DND-41 (cell line): ENCODE results near the gene USP7.

ENCODE experiments used
- ATAC-seq: fragments of 200-7000 bp; cut with Tn5 transposase; 3 replicates; pipeline ENCODE4 v1.9.1; 2021; ENCODE audit warnings: low read depth; ENCODE audit not compliant: insufficient read depth
- DNase-seq: peaks from one replicate; pipeline ENCODE4 v3.0.0-alpha.2; 2020
- H2AFZ ChIP-seq: 2 replicates; pipeline ENCODE4 v1.6.0; 2012; ENCODE audit warnings: low read depth, low read length
- H3K27ac ChIP-seq: 2 replicates; pipeline ENCODE4 v1.5.1; 2012; ENCODE audit warnings: low read length, inconsistent platforms
- H3K27me3 ChIP-seq: fragments of 200-600 bp; sonication (generic); 2 replicates; pipeline ENCODE4 v1.6.0; 2012; ENCODE audit warnings: low read length, mild to moderate bottlenecking, inconsistent platforms; ENCODE audit not compliant: insufficient read depth, poor library complexity
- H3K36me3 ChIP-seq: 2 replicates; pipeline ENCODE4 v1.5.1; 2012; ENCODE audit warnings: low read length, inconsistent platforms; ENCODE audit not compliant: insufficient read depth
- H3K4me1 ChIP-seq: 2 replicates; pipeline ENCODE4 v1.5.1; 2012; ENCODE audit warnings: mild to moderate bottlenecking, low read length; ENCODE audit not compliant: insufficient read depth
- H3K4me2 ChIP-seq: 2 replicates; pipeline ENCODE4 v1.6.0; 2012; ENCODE audit warnings: mild to moderate bottlenecking, moderate library complexity, low read length, inconsistent platforms; ENCODE audit not compliant: insufficient read depth
- H3K4me3 ChIP-seq, 2 experiments: fragments of 200-600 bp in 1 of 2; shearing (Covaris generic) in 1 of 2; 2 replicates each; pipeline ENCODE4 v1.5.1; 2012 to 2016; ENCODE audit warnings: inconsistent platforms in 2 of 2, low read length in 2 of 2, mild to moderate bottlenecking in 2 of 2, low read depth in 1 of 2, moderate library complexity in 1 of 2
- H3K79me2 ChIP-seq: 2 replicates; pipeline ENCODE4 v1.6.0; 2012; ENCODE audit warnings: low read length, inconsistent platforms; ENCODE audit not compliant: insufficient read depth
- H3K9ac ChIP-seq: 2 replicates; pipeline ENCODE4 v1.6.0; 2012; ENCODE audit warnings: low read depth, mild to moderate bottlenecking, inconsistent platforms, low read length, moderate library complexity
- H3K9me3 ChIP-seq: 2 replicates; pipeline ENCODE4 v1.5.1; 2012; ENCODE audit warnings: low read length, moderate library complexity, mild to moderate bottlenecking, inconsistent platforms; ENCODE audit not compliant: insufficient read depth, severe bottlenecking
- H4K20me1 ChIP-seq: 2 replicates; pipeline ENCODE4 v1.6.0; 2012; ENCODE audit warnings: low read length; ENCODE audit not compliant: insufficient read depth
- EZH2 ChIP-seq: IDR thresholded peaks from 3 replicates; pipeline ENCODE4 v1.6.1; 2012; ENCODE audit warnings: borderline replicate concordance, low read depth, mild to moderate bottlenecking, moderate library complexity, low read length, inconsistent platforms; ENCODE audit not compliant: severe bottlenecking
- TF ChIP-seq, protein P1 (sequence below): IDR thresholded peaks from 2 replicates; pipeline ENCODE4 v1.5.1; 2012; ENCODE audit warnings: borderline replicate concordance, low read length, moderate library complexity, mild to moderate bottlenecking; ENCODE audit not compliant: poor library complexity, severe bottlenecking; ENCODE audit errors: extremely low read depth

USP7 gene

DNA sequence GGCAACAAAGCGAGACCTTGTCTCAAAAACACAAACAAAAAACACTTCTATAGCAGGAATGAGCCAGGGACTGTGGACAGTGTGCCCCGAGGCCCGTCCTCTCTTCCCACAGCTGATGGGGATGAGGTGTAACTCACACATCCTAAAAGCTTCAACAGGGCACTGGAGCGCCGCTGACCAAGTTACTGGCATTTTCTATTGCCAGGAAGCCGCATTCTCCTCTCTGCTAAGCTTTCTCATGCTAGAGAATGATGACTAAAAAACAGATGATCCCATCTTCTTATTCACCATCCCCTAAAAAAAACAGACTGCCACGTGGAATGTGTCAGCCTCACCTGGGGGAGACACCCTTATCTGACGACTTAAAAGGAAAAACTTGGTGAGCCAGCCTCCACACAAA lies 111.2 kb downstream of the USP7 start:
- peaks cover 95% of the 10 kb centered on the region for H3K36me3 ChIP-seq
- no peak overlapping the region for H2AFZ ChIP-seq
- H3K4me2 ChIP-seq, result no peak overlapping the region
- H3K9ac ChIP-seq, result no peak overlapping the region
- peaks cover 6% of the 10 kb centered on the region; the same call in 1 of the 2 replicates for H3K4me1 ChIP-seq
- ATAC-seq (no peak), DNase-seq (no peak)
- H3K9me3 ChIP-seq, result no peaks in the 10 kb centered on the region
- TF ChIP-seq EZH2, result no peak
- TF ChIP-seq, protein P1, sequence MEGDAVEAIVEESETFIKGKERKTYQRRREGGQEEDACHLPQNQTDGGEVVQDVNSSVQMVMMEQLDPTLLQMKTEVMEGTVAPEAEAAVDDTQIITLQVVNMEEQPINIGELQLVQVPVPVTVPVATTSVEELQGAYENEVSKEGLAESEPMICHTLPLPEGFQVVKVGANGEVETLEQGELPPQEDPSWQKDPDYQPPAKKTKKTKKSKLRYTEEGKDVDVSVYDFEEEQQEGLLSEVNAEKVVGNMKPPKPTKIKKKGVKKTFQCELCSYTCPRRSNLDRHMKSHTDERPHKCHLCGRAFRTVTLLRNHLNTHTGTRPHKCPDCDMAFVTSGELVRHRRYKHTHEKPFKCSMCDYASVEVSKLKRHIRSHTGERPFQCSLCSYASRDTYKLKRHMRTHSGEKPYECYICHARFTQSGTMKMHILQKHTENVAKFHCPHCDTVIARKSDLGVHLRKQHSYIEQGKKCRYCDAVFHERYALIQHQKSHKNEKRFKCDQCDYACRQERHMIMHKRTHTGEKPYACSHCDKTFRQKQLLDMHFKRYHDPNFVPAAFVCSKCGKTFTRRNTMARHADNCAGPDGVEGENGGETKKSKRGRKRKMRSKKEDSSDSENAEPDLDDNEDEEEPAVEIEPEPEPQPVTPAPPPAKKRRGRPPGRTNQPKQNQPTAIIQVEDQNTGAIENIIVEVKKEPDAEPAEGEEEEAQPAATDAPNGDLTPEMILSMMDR, result no peak
- peaks cover 87% of the 10 kb centered on the region for H3K79me2 ChIP-seq
- no peaks in the 10 kb centered on the region for H3K27me3 ChIP-seq
- H3K4me3 ChIP-seq, result no peak overlapping the region
- H3K27ac ChIP-seq, result peak overlapping the region; percentile 28; the same call in 1 of the 2 replicates
- peaks cover 81% of the 10 kb centered on the region for H4K20me1 ChIP-seq

DNA sequence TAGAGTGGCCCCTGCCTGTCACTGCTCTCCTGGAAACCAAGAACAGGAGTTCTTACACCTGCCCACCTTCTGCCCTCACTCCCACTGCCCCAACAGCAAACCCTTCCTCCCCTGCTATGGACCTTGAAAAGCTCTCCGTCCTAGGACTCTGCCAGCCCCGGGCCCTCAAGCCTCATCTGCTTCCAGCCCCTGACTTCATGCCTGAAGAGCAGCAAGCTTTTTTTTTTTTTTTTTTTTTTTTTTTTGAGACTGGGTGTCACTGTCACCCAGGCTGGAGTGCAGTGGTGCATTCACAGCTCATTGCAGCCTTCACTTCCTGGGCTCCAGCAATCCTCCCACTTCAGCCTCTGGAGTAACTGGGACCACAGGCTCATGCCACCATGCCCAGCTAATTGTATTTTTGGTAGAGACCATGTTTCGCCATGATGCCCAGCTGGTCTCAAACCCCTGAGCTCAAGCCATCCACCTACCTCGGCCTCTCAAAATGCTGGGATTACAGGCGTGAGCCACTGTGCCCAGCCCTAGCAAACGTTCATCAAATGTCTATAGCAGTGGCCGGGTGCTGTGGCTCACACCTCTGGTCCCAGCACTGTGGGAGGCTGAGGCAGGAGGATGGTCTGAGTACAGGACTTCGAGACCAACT lies 111.8 kb downstream of the USP7 start:
- TF ChIP-seq, protein P1, result no peak
- no peak for TF ChIP-seq EZH2
- peak overlapping the region; percentile 28 for H3K27ac ChIP-seq
- no peaks in the 10 kb centered on the region for H3K9me3 ChIP-seq
- no peak overlapping the region for H3K9ac ChIP-seq
- no peak overlapping the region for H2AFZ ChIP-seq
- peaks cover 88% of the 10 kb centered on the region for H3K79me2 ChIP-seq
- H3K27me3 ChIP-seq, result no peaks in the 10 kb centered on the region
- DNase-seq (peak; percentile 42), ATAC-seq (peak; percentile 3; the same call in 1 of the 3 replicates)
- peaks cover 99% of the 10 kb centered on the region for H3K36me3 ChIP-seq
- H3K4me2 ChIP-seq, result no peak overlapping the region
- H4K20me1 ChIP-seq, result peaks cover 86% of the 10 kb centered on the region
- no peak overlapping the region for H3K4me3 ChIP-seq
- H3K4me1 ChIP-seq, result peaks cover 6% of the 10 kb centered on the region; the same call in 1 of the 2 replicates

DNA sequence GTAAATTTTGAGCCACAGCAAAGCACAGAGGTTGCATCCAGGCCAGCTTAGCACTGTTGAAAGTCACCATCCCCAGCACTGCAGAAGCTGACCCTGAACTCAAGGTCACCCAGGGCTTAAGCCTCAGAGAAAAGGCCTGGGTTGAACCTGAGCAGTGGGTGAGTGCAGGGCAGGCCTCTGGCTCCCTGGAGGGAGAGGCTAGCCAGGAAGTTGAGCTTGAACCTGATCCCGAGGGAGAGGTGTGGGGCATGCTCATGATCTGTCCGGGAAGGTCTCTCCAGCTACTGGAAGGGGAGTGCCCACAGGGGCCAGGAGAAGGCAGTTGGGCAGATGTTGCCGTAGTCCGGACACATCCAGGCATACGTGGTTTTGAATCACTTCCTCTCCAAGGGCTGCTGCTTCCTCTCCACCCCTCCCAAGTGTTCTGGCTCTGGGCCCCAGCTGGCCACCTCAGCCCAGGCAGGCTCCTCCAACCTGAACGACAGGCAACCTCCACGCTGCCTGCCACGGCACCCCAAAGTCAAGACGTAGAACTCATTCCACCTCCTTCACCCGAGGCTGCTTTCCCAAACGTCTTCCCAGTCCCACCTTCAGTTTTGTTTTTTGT lies 113.3 kb downstream of the USP7 start:
- Histone ChIP-seq H3K9ac (no peak overlapping the region), H4K20me1 (peaks cover 83% of the 10 kb centered on the region), H3K27me3 (no peaks in the 10 kb centered on the region), H3K4me3 (no peak overlapping the region), H3K4me2 (no peak overlapping the region), H3K9me3 (no peaks in the 10 kb centered on the region), H3K79me2 (peaks cover 85% of the 10 kb centered on the region), H2AFZ (no peak overlapping the region), H3K4me1 (peaks cover 6% of the 10 kb centered on the region; the same call in 1 of the 2 replicates), H3K36me3 (peaks cover 97% of the 10 kb centered on the region), H3K27ac (peak overlapping the region; percentile 67)
- peak; percentile 38 for DNase-seq
- ATAC-seq, result peak; percentile 34
- no peak for TF ChIP-seq EZH2
- TF ChIP-seq, protein P1, result no peak
